ENCODE data around the gene VPS52. TPM values are rescaled to one million over a fixed set of nuclear protein-coding genes. Genes with fewer than 3 reads are reported as not detected.

Gene VPS52
- total and polyA plus RNA-seq, 9 of the 15 experiments (the other 6 are each of a cell fraction or from before 2014, with no cell fraction given) = 24.4 to 103 (median 40.2) TPM

DNA sequence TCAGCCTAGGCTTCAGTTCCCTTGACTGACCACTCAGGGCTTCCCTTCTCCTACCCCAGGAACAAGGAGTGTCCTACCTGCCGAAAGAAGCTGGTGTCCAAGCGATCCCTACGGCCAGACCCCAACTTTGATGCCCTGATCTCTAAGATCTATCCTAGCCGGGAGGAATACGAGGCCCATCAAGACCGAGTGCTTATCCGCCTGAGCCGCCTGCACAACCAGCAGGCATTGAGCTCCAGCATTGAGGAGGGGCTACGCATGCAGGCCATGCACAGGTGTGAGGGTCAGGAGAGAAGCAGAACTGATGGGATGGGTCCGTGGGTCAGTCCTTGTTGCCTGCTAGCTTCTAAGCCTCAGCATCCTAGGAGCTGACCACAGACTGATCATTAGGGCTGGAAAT is 61.8 kb downstream of the VPS52 start:
- ATAC-seq = no peak
- in situ Hi-C loops (cut with MboI) = no loop called here
- no TSS peak for BruUV-seq (replicated peaks)

More for the DNA sequence above, 61.8 kb downstream of the VPS52 start:
- FAIRE-seq (no peak), DNase-seq (ENCODE audit: extremely low read depth in 1 of 4, low spot score in 3 of 4) (peak in 1 of 4 experiments; percentile 4)
- TF ChIP-seq CEBPB (tag; IDR thresholded peaks at IDR 0.05) (no peak), FOXK2 (conservative IDR thresholded peaks at IDR 0.05 in 1 of 2, IDR thresholded peaks at IDR 0.05 in 1 of 2; ENCODE audit: low read depth in 2 of 2) (no peak), ZNF282 (CRISPR knock-in tag; IDR thresholded peaks at IDR 0.05) (no peak), DNMT1 (IDR thresholded peaks at IDR 0.05) (no peak), ZNF583 (CRISPR knock-in tag; IDR thresholded peaks at IDR 0.05) (no peak)
- TF ChIP-seq, protein P1, sequence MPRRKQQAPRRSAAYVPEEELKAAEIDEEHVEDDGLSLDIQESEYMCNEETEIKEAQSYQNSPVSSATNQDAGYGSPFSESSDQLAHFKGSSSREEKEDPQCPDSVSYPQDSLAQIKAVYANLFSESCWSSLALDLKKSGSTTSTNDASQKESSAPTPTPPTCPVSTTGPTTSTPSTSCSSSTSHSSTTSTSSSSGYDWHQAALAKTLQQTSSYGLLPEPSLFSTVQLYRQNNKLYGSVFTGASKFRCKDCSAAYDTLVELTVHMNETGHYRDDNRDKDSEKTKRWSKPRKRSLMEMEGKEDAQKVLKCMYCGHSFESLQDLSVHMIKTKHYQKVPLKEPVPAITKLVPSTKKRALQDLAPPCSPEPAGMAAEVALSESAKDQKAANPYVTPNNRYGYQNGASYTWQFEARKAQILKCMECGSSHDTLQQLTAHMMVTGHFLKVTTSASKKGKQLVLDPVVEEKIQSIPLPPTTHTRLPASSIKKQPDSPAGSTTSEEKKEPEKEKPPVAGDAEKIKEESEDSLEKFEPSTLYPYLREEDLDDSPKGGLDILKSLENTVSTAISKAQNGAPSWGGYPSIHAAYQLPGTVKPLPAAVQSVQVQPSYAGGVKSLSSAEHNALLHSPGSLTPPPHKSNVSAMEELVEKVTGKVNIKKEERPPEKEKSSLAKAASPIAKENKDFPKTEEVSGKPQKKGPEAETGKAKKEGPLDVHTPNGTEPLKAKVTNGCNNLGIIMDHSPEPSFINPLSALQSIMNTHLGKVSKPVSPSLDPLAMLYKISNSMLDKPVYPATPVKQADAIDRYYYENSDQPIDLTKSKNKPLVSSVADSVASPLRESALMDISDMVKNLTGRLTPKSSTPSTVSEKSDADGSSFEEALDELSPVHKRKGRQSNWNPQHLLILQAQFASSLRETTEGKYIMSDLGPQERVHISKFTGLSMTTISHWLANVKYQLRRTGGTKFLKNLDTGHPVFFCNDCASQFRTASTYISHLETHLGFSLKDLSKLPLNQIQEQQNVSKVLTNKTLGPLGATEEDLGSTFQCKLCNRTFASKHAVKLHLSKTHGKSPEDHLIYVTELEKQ (CRISPR knock-in tag; IDR thresholded peaks at IDR 0.05) = no peak
- TF ChIP-seq, protein P2, sequence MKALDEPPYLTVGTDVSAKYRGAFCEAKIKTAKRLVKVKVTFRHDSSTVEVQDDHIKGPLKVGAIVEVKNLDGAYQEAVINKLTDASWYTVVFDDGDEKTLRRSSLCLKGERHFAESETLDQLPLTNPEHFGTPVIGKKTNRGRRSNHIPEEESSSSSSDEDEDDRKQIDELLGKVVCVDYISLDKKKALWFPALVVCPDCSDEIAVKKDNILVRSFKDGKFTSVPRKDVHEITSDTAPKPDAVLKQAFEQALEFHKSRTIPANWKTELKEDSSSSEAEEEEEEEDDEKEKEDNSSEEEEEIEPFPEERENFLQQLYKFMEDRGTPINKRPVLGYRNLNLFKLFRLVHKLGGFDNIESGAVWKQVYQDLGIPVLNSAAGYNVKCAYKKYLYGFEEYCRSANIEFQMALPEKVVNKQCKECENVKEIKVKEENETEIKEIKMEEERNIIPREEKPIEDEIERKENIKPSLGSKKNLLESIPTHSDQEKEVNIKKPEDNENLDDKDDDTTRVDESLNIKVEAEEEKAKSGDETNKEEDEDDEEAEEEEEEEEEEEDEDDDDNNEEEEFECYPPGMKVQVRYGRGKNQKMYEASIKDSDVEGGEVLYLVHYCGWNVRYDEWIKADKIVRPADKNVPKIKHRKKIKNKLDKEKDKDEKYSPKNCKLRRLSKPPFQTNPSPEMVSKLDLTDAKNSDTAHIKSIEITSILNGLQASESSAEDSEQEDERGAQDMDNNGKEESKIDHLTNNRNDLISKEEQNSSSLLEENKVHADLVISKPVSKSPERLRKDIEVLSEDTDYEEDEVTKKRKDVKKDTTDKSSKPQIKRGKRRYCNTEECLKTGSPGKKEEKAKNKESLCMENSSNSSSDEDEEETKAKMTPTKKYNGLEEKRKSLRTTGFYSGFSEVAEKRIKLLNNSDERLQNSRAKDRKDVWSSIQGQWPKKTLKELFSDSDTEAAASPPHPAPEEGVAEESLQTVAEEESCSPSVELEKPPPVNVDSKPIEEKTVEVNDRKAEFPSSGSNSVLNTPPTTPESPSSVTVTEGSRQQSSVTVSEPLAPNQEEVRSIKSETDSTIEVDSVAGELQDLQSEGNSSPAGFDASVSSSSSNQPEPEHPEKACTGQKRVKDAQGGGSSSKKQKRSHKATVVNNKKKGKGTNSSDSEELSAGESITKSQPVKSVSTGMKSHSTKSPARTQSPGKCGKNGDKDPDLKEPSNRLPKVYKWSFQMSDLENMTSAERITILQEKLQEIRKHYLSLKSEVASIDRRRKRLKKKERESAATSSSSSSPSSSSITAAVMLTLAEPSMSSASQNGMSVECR (CRISPR knock-in tag; IDR thresholded peaks at IDR 0.05) = no peak
- H3K79me2 ChIP-seq (ENCODE audit: control insufficient read depth, insufficient read depth, low read length) = peaks cover 24% of the 10 kb centered on the region
- peaks cover 17 to 56% of the 10 kb centered on the region in 2 experiments for H3K4me1 ChIP-seq (replicated peaks in 1 of 2; ENCODE audit: control insufficient read depth in 2 of 2, insufficient read depth in 2 of 2, low read length in 2 of 2)
- WGBS (ENCODE audit: insufficient coverage, low coverage, missing lambda C conversion rate) = 92% methylated on average over 10 of the region's 10 CpGs
- no peak overlapping the region for H3K27ac ChIP-seq (ENCODE audit: extremely low read depth, low read depth, low read length)
- H3K4me2 ChIP-seq (ENCODE audit: insufficient read depth, low read length) = no peak overlapping the region
- intact Hi-C loops (cut with micrococcal nuclease) = no loop called here
- H3K9me3 ChIP-seq (replicated peaks; ENCODE audit: control insufficient read depth, insufficient read depth, low read depth, low read length) = no peaks in the 10 kb centered on the region
- H3K4me3 ChIP-seq = no peak overlapping the region
- no peak overlapping the region for H2AFZ ChIP-seq (ENCODE audit: low read depth, low read length)
- H3K27me3 ChIP-seq (ENCODE audit: control insufficient read depth in 2 of 2, insufficient read depth in 2 of 2, low read length in 2 of 2) = no peaks in the 10 kb centered on the region
- no peaks in the 10 kb centered on the region for H4K20me1 ChIP-seq (replicated peaks; ENCODE audit: control insufficient read depth, insufficient read depth, low read length)
- CTCF ChIA-PET (ENCODE audit: low intra/inter-chr PET ratio) = no interaction called here
- peak overlapping the region in 1 of 2 experiments; percentile 36; a peak in 1 of 4 replicates for H3K9ac ChIP-seq (ENCODE audit: insufficient read depth in 1 of 2, low read depth in 2 of 2, low read length in 2 of 2)
- peaks cover 3% of the 10 kb centered on the region for H3K9me1 ChIP-seq (ENCODE audit: control insufficient read depth, insufficient read depth, low read length)
- peaks cover 33% of the 10 kb centered on the region; the same call in 2 of the 3 replicates for H3K36me3 ChIP-seq (ENCODE audit: control insufficient read depth, insufficient read depth, low read length)
- POLR2A ChIA-PET = interaction anchor here (0.6 to 2.3 kb wide), 2 partner anchors 9 to 11 kb away, joined by 3 to 12 read pairs; no protein-coding TSS in a partner anchor
